T-helper 1 cell treated with Interleukin-12 subunit alpha and Interleukin-12 subunit beta and Interleukin-4 antibody, amounts not matched to agents 30 ng/mL and 1 ng/mL, for 36 hours (primary cell): ENCODE measurements around the gene SLC22A12. TPM values are rescaled to one million over a fixed set of nuclear protein-coding genes. Genes with fewer than 3 reads are reported as not detected.

Source experiments
- intact Hi-C: fragments of 100-400 bp; cut with micrococcal nuclease; formaldehyde crosslinking; loops from one replicate; pipeline ENCODE4 v1.15.1; 2024
- total RNA-seq: library from RNA; stranded (reverse); gene quantifications from 2 replicates; pipeline ENCODE4 v1.2.3, GENCODE V29; 2022

The SLC22A12 gene
- total RNA-seq, 1 donor from 2014 or later, result not detected

GRCh38 chr11:64562723-64563351 is 28.2 kb upstream of the SLC22A12 start:
- intact Hi-C loops, result no loop called here

- intact Hi-C loops, result no loop called here
These were observed 27.1 kb upstream of the SLC22A12 start for GRCh38 chr11:64563966-64564365.

GRCh38 chr11:64564419-64564818 is 26.6 kb upstream of the SLC22A12 start:
- intact Hi-C loops, result no loop called here

GRCh38 chr11:64564947-64565889 is 25.8 kb upstream of the SLC22A12 start:
- intact Hi-C loops, result no loop called here

- intact Hi-C loops, result no loop called here
These were observed 24.7 kb upstream of the SLC22A12 start for GRCh38 chr11:64566042-64566914.

- intact Hi-C loops, result no loop called here
These were observed 23.8 kb upstream of the SLC22A12 start for GRCh38 chr11:64566915-64567891.

- intact Hi-C loops, result no loop called here
These were observed 22.9 kb upstream of the SLC22A12 start for GRCh38 chr11:64568041-64568571.

GRCh38 chr11:64568584-64569140 is 22.4 kb upstream of the SLC22A12 start:
- intact Hi-C loops, result no loop called here

- intact Hi-C loops, result no loop called here
These were observed 21.6 kb upstream of the SLC22A12 start for GRCh38 chr11:64569300-64569970.

- intact Hi-C loops, result no loop called here
These were observed 20.7 kb upstream of the SLC22A12 start for GRCh38 chr11:64570341-64570740.

GRCh38 chr11:64571050-64571409 is 20.0 kb upstream of the SLC22A12 start:
- intact Hi-C loops, result no loop called here

- intact Hi-C loops, result no loop called here
These were observed 19.5 kb upstream of the SLC22A12 start for GRCh38 chr11:64571410-64572091.

GRCh38 chr11:64572143-64572542 is 18.9 kb upstream of the SLC22A12 start:
- intact Hi-C loops, result no loop called here

- intact Hi-C loops, result no loop called here
These were observed 13.8 kb upstream of the SLC22A12 start for GRCh38 chr11:64577202-64577601.

- intact Hi-C loops, result no loop called here
These were observed 10.6 kb upstream of the SLC22A12 start for GRCh38 chr11:64580412-64580811.

- intact Hi-C loops, result no loop called here
These were observed 9.9 kb upstream of the SLC22A12 start for GRCh38 chr11:64581057-64581523.

GRCh38 chr11:64582885-64583284 is 8.1 kb upstream of the SLC22A12 start:
- intact Hi-C loops, result no loop called here
